Liver (tissue), 9 donors: Measurements from ENCODE around the gene ARHGEF16. TPM values are rescaled to one million over a fixed set of nuclear protein-coding genes. Genes with fewer than 3 reads are reported as not detected.

Source experiments
- DNase-seq: peaks from one replicate; pipeline ENCODE4 v3.0.0-alpha.2; 2017; ENCODE audit warnings: low spot score
- H3K27ac ChIP-seq, 2 donors: one replicate each; pipeline ENCODE4 v1.7.0; 2013; ENCODE audit warnings: inconsistent platforms in 2 of 2, low read length in 2 of 2, control low read depth in 1 of 2, low read depth in 1 of 2, mild to moderate bottlenecking in 1 of 2
- H3K27me3 ChIP-seq, 4 donors: one replicate each; pipeline versions ENCODE4 v1.6.1 to v1.7.0; 2013; ENCODE audit warnings: low read length in 3 of 4, inconsistent platforms in 1 of 4, mild to moderate bottlenecking in 1 of 4, moderate library complexity in 1 of 4; ENCODE audit not compliant: control insufficient read depth in 4 of 4, insufficient read depth in 4 of 4
- H3K36me3 ChIP-seq, 4 donors: one replicate each; pipeline versions ENCODE4 v1.6.1 to v1.7.0; 2013; ENCODE audit warnings: low read length in 3 of 4, mild to moderate bottlenecking in 3 of 4, low read depth in 1 of 4, moderate library complexity in 1 of 4; ENCODE audit not compliant: control insufficient read depth in 4 of 4, insufficient read depth in 3 of 4
- H3K4me1 ChIP-seq, 4 donors: one replicate each; pipeline versions ENCODE4 v1.6.1 to v1.7.0; 2013; ENCODE audit warnings: low read length in 3 of 4, mild to moderate bottlenecking in 3 of 4, moderate library complexity in 1 of 4; ENCODE audit not compliant: control insufficient read depth in 4 of 4, insufficient read depth in 4 of 4
- H3K4me3 ChIP-seq, 3 donors: one replicate each; pipeline versions ENCODE4 v1.6.1 to v1.7.0; 2013; ENCODE audit warnings: low read length in 3 of 3, control low read depth in 1 of 3, low read depth in 1 of 3, mild to moderate bottlenecking in 1 of 3
- H3K9ac ChIP-seq, 2 donors: one replicate each; pipeline ENCODE4 v1.7.0; 2013; ENCODE audit warnings: low read length in 2 of 2, mild to moderate bottlenecking in 2 of 2, moderate library complexity in 2 of 2, control low read depth in 1 of 2, low read depth in 1 of 2
- H3K9me3 ChIP-seq, 4 donors: one replicate each; pipeline versions ENCODE4 v1.6.1 to v1.7.0; 2013; ENCODE audit warnings: low read length in 3 of 4; ENCODE audit not compliant: control insufficient read depth in 4 of 4
- EGR1 ChIP-seq, 2 donors: IDR thresholded peaks; 2 replicates each; pipeline ENCODE4 v1.6.1; 2016 to 2018; ENCODE audit warnings: antibody characterized with exemption in 2 of 2, low read depth in 2 of 2
- FOXA1 ChIP-seq: IDR thresholded peaks from 2 replicates; pipeline ENCODE4 v1.6.1; 2016; ENCODE audit warnings: antibody characterized with exemption
- FOXA2 ChIP-seq: IDR thresholded peaks from 2 replicates; pipeline ENCODE4 v1.6.1; 2016; ENCODE audit warnings: antibody characterized with exemption
- GABPA ChIP-seq, 2 donors: IDR thresholded peaks in 1 of 2; conservative IDR thresholded peaks in 1 of 2; 2 replicates each; pipeline ENCODE4 v1.6.1; 2016; ENCODE audit warnings: antibody characterized with exemption in 2 of 2, mild to moderate bottlenecking in 1 of 2, moderate library complexity in 1 of 2
- HNF4A ChIP-seq, 2 donors: conservative IDR thresholded peaks; 2 replicates each; pipeline ENCODE4 v1.6.1; 2016; ENCODE audit warnings: antibody characterized with exemption in 2 of 2, mild to moderate bottlenecking in 2 of 2
- HNF4G ChIP-seq: IDR thresholded peaks from 2 replicates; pipeline ENCODE4 v1.6.1; 2016; ENCODE audit warnings: antibody characterized with exemption
- JUND ChIP-seq, 2 donors: IDR thresholded peaks; 2 replicates each; pipeline ENCODE4 v1.6.1; 2016; ENCODE audit warnings: antibody characterized with exemption in 2 of 2
- NR2F2 ChIP-seq: IDR thresholded peaks from 2 replicates; pipeline ENCODE4 v1.6.1; 2016; ENCODE audit warnings: antibody characterized with exemption
- RAD21 ChIP-seq, 2 donors: IDR thresholded peaks; 2 replicates each; pipeline ENCODE4 v1.6.1; 2016; ENCODE audit warnings: antibody characterized with exemption in 2 of 2, mild to moderate bottlenecking in 2 of 2
- RXRA ChIP-seq, 2 donors: IDR thresholded peaks; 2 replicates each; pipeline ENCODE4 v1.6.1; 2017 to 2018; ENCODE audit warnings: antibody characterized with exemption in 2 of 2, mild to moderate bottlenecking in 1 of 2
- SP1 ChIP-seq: IDR thresholded peaks from 2 replicates; pipeline ENCODE4 v1.6.1; 2018; ENCODE audit warnings: antibody characterized with exemption, mild to moderate bottlenecking
- TAF1 ChIP-seq: conservative IDR thresholded peaks from 2 replicates; pipeline ENCODE4 v1.6.1; 2016; ENCODE audit warnings: antibody characterized with exemption, mild to moderate bottlenecking
- YY1 ChIP-seq: IDR thresholded peaks from 2 replicates; pipeline ENCODE4 v1.6.1; 2016; ENCODE audit warnings: antibody characterized with exemption, mild to moderate bottlenecking
- WGBS: extraction: QIAGEN DNeasy Blood & Tissue Kit; methylation state at CpG from one replicate; pipeline ENCODE4 v1.1.7; 2013; 5-methylcytosine and 5-hydroxymethylcytosine counted together
- polyA plus RNA-seq, 2 donors: library from polyadenylated mRNA; stranded (reverse) in 1 of 2; unstranded in 1 of 2; fragments of 200-250 nt in 1 of 2; fragments of >200 nt in 1 of 2; fragmentation: Nextera tagmentation in 1 of 2; extraction: Ambion mirVana in 1 of 2; gene quantifications; one replicate each; pipeline versions ENCODE4 v1.2.1 to v1.2.3, GENCODE V29; 2013 to 2015
- total RNA-seq, 2 donors: library from RNA; depleted of rRNA; stranded (reverse); fragments of >200 nt; gene quantifications; one replicate each; pipeline ENCODE4 v1.2.3, GENCODE V29; 2014
- TF ChIP-seq, protein P1 (sequence below): fragments of 150-350 bp; IDR thresholded peaks from 2 replicates; pipeline ENCODE4 v1.5.1; 2017; ENCODE audit warnings: improper control_type of control experiment, low read depth, low read length; ENCODE audit not compliant: missing input control
- TF ChIP-seq, protein P2 (sequence below): IDR thresholded peaks from 2 replicates; pipeline ENCODE4 v1.6.1; 2016; ENCODE audit warnings: antibody characterized with exemption
- TF ChIP-seq, protein P3 (sequence below): IDR thresholded peaks from 2 replicates; pipeline ENCODE4 v1.6.1; 2016; ENCODE audit warnings: antibody characterized with exemption
- TF ChIP-seq, protein P4 (sequence below): IDR thresholded peaks from 2 replicates; pipeline ENCODE4 v1.6.1; 2016; ENCODE audit warnings: antibody characterized with exemption
- TF ChIP-seq, protein P5 (sequence below): IDR thresholded peaks from 2 replicates; pipeline ENCODE4 v1.6.1; 2016; ENCODE audit warnings: antibody characterized with exemption, mild to moderate bottlenecking
- donor health status: healthy.
- donor health status: healthy.
- donor health status: healthy.
- donor health status: healthy.
- donor health status: healthy.

ARHGEF16 gene
- total and polyA plus RNA-seq, 4 donors = 0.65 to 5.6 (median 2.8) TPM

DNA sequence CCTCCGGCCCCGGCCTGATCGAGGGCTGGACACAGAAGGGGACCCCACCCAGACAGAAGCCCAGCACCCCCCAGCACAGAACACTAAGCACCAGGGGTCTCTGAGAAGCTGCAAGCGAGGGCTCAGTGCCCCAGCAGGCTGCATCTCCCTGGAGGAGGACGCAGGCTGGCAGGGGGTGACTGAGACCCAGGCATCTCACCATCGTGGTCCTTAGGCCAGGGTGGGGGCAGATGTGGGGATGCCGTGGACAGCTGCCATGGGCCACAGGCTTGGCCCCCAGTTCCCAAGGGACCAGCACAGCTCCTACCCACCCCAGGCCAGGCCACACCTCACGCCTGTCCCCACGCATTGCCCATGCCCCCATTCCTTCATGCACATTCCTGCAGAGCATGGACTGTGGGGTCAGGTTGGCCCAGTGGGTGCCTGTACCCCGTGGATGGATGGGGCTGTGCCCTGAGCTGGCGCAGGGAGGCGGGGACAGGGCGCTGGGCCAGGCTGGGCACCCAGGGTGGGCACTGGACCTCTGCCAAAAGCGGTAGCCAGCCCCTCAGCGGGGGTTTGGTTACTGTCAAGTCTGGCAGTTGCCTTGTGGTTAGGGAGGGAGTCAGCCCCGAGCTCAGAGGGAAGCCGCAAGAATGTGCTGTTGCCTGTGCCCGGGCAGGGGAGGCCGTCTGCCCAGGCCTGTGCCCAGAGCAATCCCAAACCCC, 61.5 kb downstream of the ARHGEF16 start (continued):
- TF ChIP-seq, protein P1, sequence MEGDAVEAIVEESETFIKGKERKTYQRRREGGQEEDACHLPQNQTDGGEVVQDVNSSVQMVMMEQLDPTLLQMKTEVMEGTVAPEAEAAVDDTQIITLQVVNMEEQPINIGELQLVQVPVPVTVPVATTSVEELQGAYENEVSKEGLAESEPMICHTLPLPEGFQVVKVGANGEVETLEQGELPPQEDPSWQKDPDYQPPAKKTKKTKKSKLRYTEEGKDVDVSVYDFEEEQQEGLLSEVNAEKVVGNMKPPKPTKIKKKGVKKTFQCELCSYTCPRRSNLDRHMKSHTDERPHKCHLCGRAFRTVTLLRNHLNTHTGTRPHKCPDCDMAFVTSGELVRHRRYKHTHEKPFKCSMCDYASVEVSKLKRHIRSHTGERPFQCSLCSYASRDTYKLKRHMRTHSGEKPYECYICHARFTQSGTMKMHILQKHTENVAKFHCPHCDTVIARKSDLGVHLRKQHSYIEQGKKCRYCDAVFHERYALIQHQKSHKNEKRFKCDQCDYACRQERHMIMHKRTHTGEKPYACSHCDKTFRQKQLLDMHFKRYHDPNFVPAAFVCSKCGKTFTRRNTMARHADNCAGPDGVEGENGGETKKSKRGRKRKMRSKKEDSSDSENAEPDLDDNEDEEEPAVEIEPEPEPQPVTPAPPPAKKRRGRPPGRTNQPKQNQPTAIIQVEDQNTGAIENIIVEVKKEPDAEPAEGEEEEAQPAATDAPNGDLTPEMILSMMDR = no peak
- no peak for TF ChIP-seq SP1

DNA sequence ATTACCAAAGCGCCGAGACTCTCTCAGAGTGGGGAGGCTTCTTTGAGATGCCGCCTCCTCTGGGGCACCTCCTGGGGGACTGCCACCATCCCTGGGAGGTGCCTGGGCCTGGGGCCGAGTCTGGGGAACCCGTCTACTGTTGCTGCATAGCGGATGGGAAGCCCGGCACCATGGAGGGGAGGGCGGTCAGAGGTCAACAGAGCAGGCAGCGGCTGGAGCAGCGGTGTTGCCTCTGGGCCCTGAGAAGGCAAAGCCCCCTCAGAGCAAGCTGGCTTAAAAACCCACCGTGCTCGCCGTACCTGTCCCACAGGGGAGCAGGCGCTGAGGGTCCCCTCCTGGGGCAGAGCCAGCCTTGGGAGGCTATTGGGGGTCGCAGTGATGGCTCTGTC, 62.0 kb downstream of the ARHGEF16 start:
- no peaks in the 10 kb centered on the region for H3K27me3 ChIP-seq
- no peak for DNase-seq
- H3K4me3 ChIP-seq = no peak overlapping the region
- TF ChIP-seq RXRA (IDR thresholded peaks at IDR 0.05) (no peak), NR2F2 (no peak), EGR1 (IDR thresholded peaks at IDR 0.05; ENCODE audit: low read depth in 2 of 2) (no peak), FOXA1 (no peak), JUND (IDR thresholded peaks at IDR 0.05) (no peak), RAD21 (IDR thresholded peaks at IDR 0.05) (no peak), YY1 (no peak), HNF4G (no peak), FOXA2 (no peak), TAF1 (no peak), GABPA (IDR thresholded peaks at IDR 0.05 in 1 of 2, conservative IDR thresholded peaks at IDR 0.05 in 1 of 2) (no peak), HNF4A (conservative IDR thresholded peaks at IDR 0.05) (no peak), SP1 (no peak)
- TF ChIP-seq, protein P2, sequence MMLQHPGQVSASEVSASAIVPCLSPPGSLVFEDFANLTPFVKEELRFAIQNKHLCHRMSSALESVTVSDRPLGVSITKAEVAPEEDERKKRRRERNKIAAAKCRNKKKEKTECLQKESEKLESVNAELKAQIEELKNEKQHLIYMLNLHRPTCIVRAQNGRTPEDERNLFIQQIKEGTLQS = no peak
- TF ChIP-seq, protein P3, sequence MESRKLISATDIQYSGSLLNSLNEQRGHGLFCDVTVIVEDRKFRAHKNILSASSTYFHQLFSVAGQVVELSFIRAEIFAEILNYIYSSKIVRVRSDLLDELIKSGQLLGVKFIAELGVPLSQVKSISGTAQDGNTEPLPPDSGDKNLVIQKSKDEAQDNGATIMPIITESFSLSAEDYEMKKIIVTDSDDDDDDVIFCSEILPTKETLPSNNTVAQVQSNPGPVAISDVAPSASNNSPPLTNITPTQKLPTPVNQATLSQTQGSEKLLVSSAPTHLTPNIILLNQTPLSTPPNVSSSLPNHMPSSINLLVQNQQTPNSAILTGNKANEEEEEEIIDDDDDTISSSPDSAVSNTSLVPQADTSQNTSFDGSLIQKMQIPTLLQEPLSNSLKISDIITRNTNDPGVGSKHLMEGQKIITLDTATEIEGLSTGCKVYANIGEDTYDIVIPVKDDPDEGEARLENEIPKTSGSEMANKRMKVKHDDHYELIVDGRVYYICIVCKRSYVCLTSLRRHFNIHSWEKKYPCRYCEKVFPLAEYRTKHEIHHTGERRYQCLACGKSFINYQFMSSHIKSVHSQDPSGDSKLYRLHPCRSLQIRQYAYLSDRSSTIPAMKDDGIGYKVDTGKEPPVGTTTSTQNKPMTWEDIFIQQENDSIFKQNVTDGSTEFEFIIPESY = no peak
- TF ChIP-seq, protein P4, sequence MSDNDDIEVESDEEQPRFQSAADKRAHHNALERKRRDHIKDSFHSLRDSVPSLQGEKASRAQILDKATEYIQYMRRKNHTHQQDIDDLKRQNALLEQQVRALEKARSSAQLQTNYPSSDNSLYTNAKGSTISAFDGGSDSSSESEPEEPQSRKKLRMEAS = no peak
- TF ChIP-seq, protein P1 = no peak
- TF ChIP-seq, protein P5, sequence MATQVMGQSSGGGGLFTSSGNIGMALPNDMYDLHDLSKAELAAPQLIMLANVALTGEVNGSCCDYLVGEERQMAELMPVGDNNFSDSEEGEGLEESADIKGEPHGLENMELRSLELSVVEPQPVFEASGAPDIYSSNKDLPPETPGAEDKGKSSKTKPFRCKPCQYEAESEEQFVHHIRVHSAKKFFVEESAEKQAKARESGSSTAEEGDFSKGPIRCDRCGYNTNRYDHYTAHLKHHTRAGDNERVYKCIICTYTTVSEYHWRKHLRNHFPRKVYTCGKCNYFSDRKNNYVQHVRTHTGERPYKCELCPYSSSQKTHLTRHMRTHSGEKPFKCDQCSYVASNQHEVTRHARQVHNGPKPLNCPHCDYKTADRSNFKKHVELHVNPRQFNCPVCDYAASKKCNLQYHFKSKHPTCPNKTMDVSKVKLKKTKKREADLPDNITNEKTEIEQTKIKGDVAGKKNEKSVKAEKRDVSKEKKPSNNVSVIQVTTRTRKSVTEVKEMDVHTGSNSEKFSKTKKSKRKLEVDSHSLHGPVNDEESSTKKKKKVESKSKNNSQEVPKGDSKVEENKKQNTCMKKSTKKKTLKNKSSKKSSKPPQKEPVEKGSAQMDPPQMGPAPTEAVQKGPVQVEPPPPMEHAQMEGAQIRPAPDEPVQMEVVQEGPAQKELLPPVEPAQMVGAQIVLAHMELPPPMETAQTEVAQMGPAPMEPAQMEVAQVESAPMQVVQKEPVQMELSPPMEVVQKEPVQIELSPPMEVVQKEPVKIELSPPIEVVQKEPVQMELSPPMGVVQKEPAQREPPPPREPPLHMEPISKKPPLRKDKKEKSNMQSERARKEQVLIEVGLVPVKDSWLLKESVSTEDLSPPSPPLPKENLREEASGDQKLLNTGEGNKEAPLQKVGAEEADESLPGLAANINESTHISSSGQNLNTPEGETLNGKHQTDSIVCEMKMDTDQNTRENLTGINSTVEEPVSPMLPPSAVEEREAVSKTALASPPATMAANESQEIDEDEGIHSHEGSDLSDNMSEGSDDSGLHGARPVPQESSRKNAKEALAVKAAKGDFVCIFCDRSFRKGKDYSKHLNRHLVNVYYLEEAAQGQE = no peak
- no peak overlapping the region for H3K9ac ChIP-seq
- no peaks in the 10 kb centered on the region for H3K4me1 ChIP-seq
- 78% methylated on average over 15 of the region's 15 CpGs for WGBS
- H3K36me3 ChIP-seq = no peaks in the 10 kb centered on the region
- H3K9me3 ChIP-seq = no peaks in the 10 kb centered on the region
- no peak overlapping the region for H3K27ac ChIP-seq
